HEK293 (cell line): ENCODE measurements around the gene WDR76.

Source experiments
- CTCF ChIA-PET: fragments of 350-600 bp; formaldehyde crosslinking; extraction: SDS; loops from one replicate; lab custom pipeline; 2021; ENCODE audit warnings: antibody characterized with exemption; lab: Yijun Ruan, JAX
- POLR2A ChIA-PET: fragments of 300-600 bp; formaldehyde crosslinking; extraction: SDS; loops from one replicate; lab custom pipeline; 2020; ENCODE audit warnings: antibody characterized with exemption, inconsistent platforms; lab: Yijun Ruan, JAX
- H3K27ac ChIP-seq: fragments of 200-500 bp; sonication (Bioruptor generic); 2 replicates; pipeline ENCODE4 v1.5.1; 2014; ENCODE audit warnings: low read depth, low read length, control low read depth, inconsistent platforms; ENCODE audit errors: extremely low read depth
- H3K36me3 ChIP-seq, 2 experiments: fragments of 200-500 bp in 1 of 2; sonication (Bioruptor generic) in 1 of 2; 1 replicate in 1 of 2; 2 replicates in 1 of 2; pipeline ENCODE4 v1.5.1; 2014 to 2017; ENCODE audit warnings: inconsistent platforms in 2 of 2, low read length in 2 of 2; ENCODE audit not compliant: control insufficient read depth in 2 of 2, insufficient read depth in 1 of 2
- H3K4me1 ChIP-seq: fragments of 200-500 bp; sonication (Bioruptor generic); 2 replicates; pipeline ENCODE4 v1.5.1; 2014; ENCODE audit warnings: mild to moderate bottlenecking, low read length, inconsistent platforms; ENCODE audit not compliant: control insufficient read depth, insufficient read depth
- H3K4me3 ChIP-seq: 2 replicates; pipeline ENCODE4 v1.5.1; 2011; ENCODE audit warnings: low read depth, mild to moderate bottlenecking, control low read depth, low read length, moderate library complexity
- H3K9me3 ChIP-seq: fragments of 200-500 bp; sonication (Bioruptor generic); 2 replicates; pipeline ENCODE4 v1.5.1; 2014; ENCODE audit warnings: low read depth, low read length, inconsistent platforms; ENCODE audit not compliant: control insufficient read depth, insufficient read depth
- EGR2 ChIP-seq: fragments of 450-650 bp; formaldehyde crosslinking; IDR thresholded peaks from 2 replicates; pipeline ENCODE4 v1.5.1; 2016; ENCODE audit warnings: low read depth, missing biosample characterization, missing genetic modification characterization
- KLF1 ChIP-seq: fragments of 450-650 bp; formaldehyde crosslinking; IDR thresholded peaks from 2 replicates; pipeline ENCODE4 v1.5.1; 2016; ENCODE audit warnings: missing biosample characterization, missing genetic modification characterization
- KLF10 ChIP-seq: fragments of 450-650 bp; IDR thresholded peaks from 2 replicates; pipeline ENCODE4 v1.5.1; 2018; ENCODE audit warnings: missing biosample characterization, mild to moderate bottlenecking, missing genetic modification characterization
- KLF16 ChIP-seq: fragments of 450-650 bp; formaldehyde crosslinking; IDR thresholded peaks from 2 replicates; pipeline ENCODE4 v1.5.1; 2017; ENCODE audit warnings: missing biosample characterization, missing genetic modification characterization
- KLF8 ChIP-seq: fragments of 450-650 bp; formaldehyde crosslinking; IDR thresholded peaks from 2 replicates; pipeline ENCODE4 v1.5.1; 2016; ENCODE audit warnings: missing biosample characterization, missing genetic modification characterization
- OSR2 ChIP-seq: fragments of 450-650 bp; formaldehyde crosslinking; IDR thresholded peaks from 2 replicates; pipeline ENCODE4 v1.5.1; 2016; ENCODE audit warnings: missing biosample characterization, missing genetic modification characterization
- SALL2 ChIP-seq: fragments of 450-650 bp; formaldehyde crosslinking; IDR thresholded peaks from 2 replicates; pipeline ENCODE4 v1.5.0; 2017; ENCODE audit warnings: missing biosample characterization, mild to moderate bottlenecking, missing genetic modification characterization, borderline replicate concordance
- SCRT1 ChIP-seq: fragments of 450-650 bp; formaldehyde crosslinking; IDR thresholded peaks from 2 replicates; pipeline ENCODE4 v1.5.1; 2016; ENCODE audit warnings: missing biosample characterization, missing genetic modification characterization, borderline replicate concordance
- ZFHX2 ChIP-seq: fragments of 450-650 bp; formaldehyde crosslinking; conservative IDR thresholded peaks from 2 replicates; pipeline ENCODE4 v1.5.1; 2016; ENCODE audit warnings: missing biosample characterization, missing genetic modification characterization
- ZNF157 ChIP-seq: fragments of 450-650 bp; formaldehyde crosslinking; IDR thresholded peaks from 2 replicates; pipeline ENCODE4 v1.5.1; 2016; ENCODE audit warnings: missing biosample characterization, missing genetic modification characterization
- ZNF175 ChIP-seq: fragments of 450-650 bp; formaldehyde crosslinking; IDR thresholded peaks from 2 replicates; pipeline ENCODE4 v1.5.1; 2016; ENCODE audit warnings: missing biosample characterization, missing genetic modification characterization
- ZNF223 ChIP-seq: fragments of 450-650 bp; formaldehyde crosslinking; IDR thresholded peaks from 2 replicates; pipeline ENCODE4 v1.5.1; 2016; ENCODE audit warnings: missing biosample characterization, missing genetic modification characterization
- ZNF488 ChIP-seq: fragments of 450-650 bp; formaldehyde crosslinking; IDR thresholded peaks from 2 replicates; pipeline ENCODE4 v1.5.1; 2016; ENCODE audit warnings: missing biosample characterization, missing genetic modification characterization
- ZNF513 ChIP-seq: fragments of 450-650 bp; IDR thresholded peaks from 2 replicates; pipeline ENCODE4 v1.5.1; 2018; ENCODE audit warnings: missing biosample characterization, missing genetic modification characterization
- ZNF514 ChIP-seq: fragments of 450-650 bp; formaldehyde crosslinking; IDR thresholded peaks from 2 replicates; pipeline ENCODE4 v1.5.1; 2016; ENCODE audit warnings: missing biosample characterization, missing genetic modification characterization
- ZNF544 ChIP-seq: fragments of 450-650 bp; formaldehyde crosslinking; IDR thresholded peaks from 2 replicates; pipeline ENCODE4 v1.5.0; 2017; ENCODE audit warnings: missing biosample characterization, missing genetic modification characterization
- ZNF560 ChIP-seq: fragments of 450-650 bp; formaldehyde crosslinking; IDR thresholded peaks from 2 replicates; pipeline ENCODE4 v1.5.1; 2017; ENCODE audit warnings: missing biosample characterization, missing genetic modification characterization, borderline replicate concordance
- ZNF585B ChIP-seq: fragments of 450-650 bp; formaldehyde crosslinking; IDR thresholded peaks from 2 replicates; pipeline ENCODE4 v1.5.1; 2016; ENCODE audit warnings: missing biosample characterization, missing genetic modification characterization
- ZNF624 ChIP-seq: fragments of 450-650 bp; formaldehyde crosslinking; IDR thresholded peaks from 2 replicates; pipeline ENCODE4 v1.5.1; 2017; ENCODE audit warnings: missing biosample characterization, missing genetic modification characterization
- ZNF654 ChIP-seq: fragments of 450-650 bp; formaldehyde crosslinking; IDR thresholded peaks from 2 replicates; pipeline ENCODE4 v1.5.1; 2016; ENCODE audit warnings: low read depth, missing biosample characterization, missing genetic modification characterization
- ZNF677 ChIP-seq: fragments of 450-650 bp; IDR thresholded peaks from 2 replicates; pipeline ENCODE4 v1.5.0; 2018; ENCODE audit warnings: missing biosample characterization, mild to moderate bottlenecking, missing genetic modification characterization, moderate library complexity
- ZNF843 ChIP-seq: fragments of 450-650 bp; formaldehyde crosslinking; IDR thresholded peaks from 2 replicates; pipeline ENCODE4 v1.5.1; 2016; ENCODE audit warnings: missing biosample characterization, missing genetic modification characterization
- TF ChIP-seq, protein P1 (sequence below): fragments of 450-650 bp; formaldehyde crosslinking; IDR thresholded peaks from 2 replicates; pipeline ENCODE4 v1.5.1; 2016; ENCODE audit warnings: missing biosample characterization, missing genetic modification characterization
- TF ChIP-seq, protein P2 (sequence below): fragments of 450-650 bp; formaldehyde crosslinking; IDR thresholded peaks from 2 replicates; pipeline ENCODE4 v1.5.1; 2016; ENCODE audit warnings: missing biosample characterization, missing genetic modification characterization

The WDR76 gene

GRCh38 chr15:43779016-43779415, 47.8 kb upstream of the WDR76 start:
- CTCF ChIA-PET, result no interaction called here
- no peak overlapping the region for H3K27ac ChIP-seq
- TF ChIP-seq ZFHX2 (tag by site-specific recombination), result peak; percentile 89
- no peak for TF ChIP-seq ZNF624 (tag by site-specific recombination)
- no peak for TF ChIP-seq ZNF514
- no peak for TF ChIP-seq KLF10 (tag by site-specific recombination)
- peak; percentile 87 for TF ChIP-seq EGR2 (tag by site-specific recombination)
- TF ChIP-seq ZNF560, result no peak
- TF ChIP-seq, protein P1, sequence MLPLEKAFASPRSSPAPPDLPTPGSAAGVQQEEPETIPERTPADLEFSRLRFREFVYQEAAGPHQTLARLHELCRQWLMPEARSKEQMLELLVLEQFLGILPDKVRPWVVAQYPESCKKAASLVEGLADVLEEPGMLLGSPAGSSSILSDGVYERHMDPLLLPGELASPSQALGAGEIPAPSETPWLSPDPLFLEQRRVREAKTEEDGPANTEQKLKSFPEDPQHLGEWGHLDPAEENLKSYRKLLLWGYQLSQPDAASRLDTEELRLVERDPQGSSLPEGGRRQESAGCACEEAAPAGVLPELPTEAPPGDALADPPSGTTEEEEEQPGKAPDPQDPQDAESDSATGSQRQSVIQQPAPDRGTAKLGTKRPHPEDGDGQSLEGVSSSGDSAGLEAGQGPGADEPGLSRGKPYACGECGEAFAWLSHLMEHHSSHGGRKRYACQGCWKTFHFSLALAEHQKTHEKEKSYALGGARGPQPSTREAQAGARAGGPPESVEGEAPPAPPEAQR (tag by site-specific recombination), result no peak
- TF ChIP-seq, all 188 proteins: peak for 2
- H3K36me3 ChIP-seq, result peaks cover 0 to 6% of the 10 kb centered on the region in 2 experiments; a peak in 2 of 3 replicates
- POLR2A ChIA-PET, result no interaction called here
- no peak overlapping the region for H3K4me3 ChIP-seq
- peaks cover 5% of the 10 kb centered on the region; the same call in 1 of the 2 replicates for H3K4me1 ChIP-seq
- H3K9me3 ChIP-seq, result no peaks in the 10 kb centered on the region

- Histone ChIP-seq H3K4me3 (no peak overlapping the region), H3K9me3 (no peaks in the 10 kb centered on the region), H3K36me3 (peaks cover 0 to 18% of the 10 kb centered on the region in 2 experiments; a peak in 1 of 3 replicates), H3K4me1 (no peaks in the 10 kb centered on the region), H3K27ac (no peak overlapping the region)
- ChIA-PET CTCF (interaction anchor here (1.0 kb wide), 1 partner anchor 12 kb away, joined by 7 read pairs; the partner anchor contains the start of gene ELL3), POLR2A (interaction anchor here (0.6 kb wide), 1 partner anchor 796 kb away, joined by 3 read pairs; no protein-coding TSS in a partner anchor)
- TF ChIP-seq ZNF513 (tag by site-specific recombination) (no peak), ZNF488 (no peak), ZNF157 (no peak), OSR2 (no peak), KLF1 (tag by site-specific recombination) (no peak), KLF16 (no peak), ZNF677 (tag by site-specific recombination) (no peak), ZNF585B (no peak), SALL2 (tag by site-specific recombination) (no peak), ZNF544 (tag by site-specific recombination) (no peak), ZNF175 (no peak), EGR2 (tag by site-specific recombination) (no peak), SCRT1 (tag by site-specific recombination) (no peak), ZNF843 (tag by site-specific recombination) (no peak), ZNF654 (tag by site-specific recombination) (no peak), KLF8 (tag by site-specific recombination) (no peak), ZNF223 (tag by site-specific recombination) (no peak)
- TF ChIP-seq, protein P2, sequence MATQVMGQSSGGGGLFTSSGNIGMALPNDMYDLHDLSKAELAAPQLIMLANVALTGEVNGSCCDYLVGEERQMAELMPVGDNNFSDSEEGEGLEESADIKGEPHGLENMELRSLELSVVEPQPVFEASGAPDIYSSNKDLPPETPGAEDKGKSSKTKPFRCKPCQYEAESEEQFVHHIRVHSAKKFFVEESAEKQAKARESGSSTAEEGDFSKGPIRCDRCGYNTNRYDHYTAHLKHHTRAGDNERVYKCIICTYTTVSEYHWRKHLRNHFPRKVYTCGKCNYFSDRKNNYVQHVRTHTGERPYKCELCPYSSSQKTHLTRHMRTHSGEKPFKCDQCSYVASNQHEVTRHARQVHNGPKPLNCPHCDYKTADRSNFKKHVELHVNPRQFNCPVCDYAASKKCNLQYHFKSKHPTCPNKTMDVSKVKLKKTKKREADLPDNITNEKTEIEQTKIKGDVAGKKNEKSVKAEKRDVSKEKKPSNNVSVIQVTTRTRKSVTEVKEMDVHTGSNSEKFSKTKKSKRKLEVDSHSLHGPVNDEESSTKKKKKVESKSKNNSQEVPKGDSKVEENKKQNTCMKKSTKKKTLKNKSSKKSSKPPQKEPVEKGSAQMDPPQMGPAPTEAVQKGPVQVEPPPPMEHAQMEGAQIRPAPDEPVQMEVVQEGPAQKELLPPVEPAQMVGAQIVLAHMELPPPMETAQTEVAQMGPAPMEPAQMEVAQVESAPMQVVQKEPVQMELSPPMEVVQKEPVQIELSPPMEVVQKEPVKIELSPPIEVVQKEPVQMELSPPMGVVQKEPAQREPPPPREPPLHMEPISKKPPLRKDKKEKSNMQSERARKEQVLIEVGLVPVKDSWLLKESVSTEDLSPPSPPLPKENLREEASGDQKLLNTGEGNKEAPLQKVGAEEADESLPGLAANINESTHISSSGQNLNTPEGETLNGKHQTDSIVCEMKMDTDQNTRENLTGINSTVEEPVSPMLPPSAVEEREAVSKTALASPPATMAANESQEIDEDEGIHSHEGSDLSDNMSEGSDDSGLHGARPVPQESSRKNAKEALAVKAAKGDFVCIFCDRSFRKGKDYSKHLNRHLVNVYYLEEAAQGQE (tag by site-specific recombination), result no peak
Observed at GRCh38 chr15:43789409-43789808, 37.4 kb upstream of the WDR76 start.
